HepG2 (cell line): ENCODE data around the gene CACNA1G. TPM values are rescaled to one million over a fixed set of nuclear protein-coding genes. Genes with fewer than 3 reads are reported as not detected.

Experiments
- EED ChIP-seq: sonication (generic); formaldehyde crosslinking; IDR thresholded peaks from 2 replicates; pipeline ENCODE4 v1.5.0; 2020; ENCODE audit warnings: mild to moderate bottlenecking, missing genetic modification reagents
- HNRNPL ChIP-seq: fragments of 200-400 bp; formaldehyde crosslinking; IDR thresholded peaks from 2 replicates; pipeline ENCODE4 v1.6.1; 2017; ENCODE audit warnings: mild to moderate bottlenecking, low read depth, low read length
- HOXD1 ChIP-seq: sonication (generic); formaldehyde crosslinking; IDR thresholded peaks from 2 replicates; pipeline ENCODE4 v1.5.0; 2020; ENCODE audit warnings: missing genetic modification reagents
- IKZF4 ChIP-seq: sonication (generic); formaldehyde crosslinking; IDR thresholded peaks from 2 replicates; pipeline ENCODE4 v1.5.1; 2020; ENCODE audit warnings: borderline replicate concordance, mild to moderate bottlenecking, low read depth, missing genetic modification reagents; ENCODE audit errors: not compliant biosample characterization
- MED1 ChIP-seq: sonication (generic); formaldehyde crosslinking; IDR thresholded peaks from 2 replicates; pipeline ENCODE4 v1.4.0; 2020; ENCODE audit warnings: missing genetic modification reagents
- POGZ ChIP-seq: sonication (generic); formaldehyde crosslinking; IDR thresholded peaks from 2 replicates; pipeline ENCODE4 v1.4.0; 2020; ENCODE audit warnings: mild to moderate bottlenecking, missing genetic modification reagents
- SKI ChIP-seq: fragments of 450-650 bp; IDR thresholded peaks from one replicate; pipeline ENCODE4 v1.6.1; 2018; ENCODE audit warnings: mild to moderate bottlenecking; ENCODE audit not compliant: partially characterized antibody
- SOX13 ChIP-seq, 3 experiments: fragments of 450-650 bp in 1 of 3; sonication (generic) in 1 of 3; formaldehyde crosslinking in 1 of 3; IDR thresholded peaks in 2 of 3; conservative IDR thresholded peaks in 1 of 3; 2 replicates each; pipeline versions ENCODE4 v1.5.0 to v1.6.1; 2016 to 2020; ENCODE audit warnings: antibody characterized with exemption in 1 of 3, mild to moderate bottlenecking in 1 of 3, missing compliant biosample characterization in 1 of 3, missing genetic modification reagents in 1 of 3, moderate library complexity in 1 of 3
- SPEN ChIP-seq: sonication (generic); formaldehyde crosslinking; IDR thresholded peaks from 2 replicates; pipeline ENCODE4 v1.5.1; 2020; ENCODE audit warnings: low read depth, mild to moderate bottlenecking, missing genetic modification reagents
- SSRP1 ChIP-seq: IDR thresholded peaks from 2 replicates; pipeline ENCODE4 v1.6.1; 2016; ENCODE audit warnings: control low read depth
- ZFP41 ChIP-seq: sonication (generic); formaldehyde crosslinking; IDR thresholded peaks from 2 replicates; pipeline ENCODE4 v1.4.0; 2020; ENCODE audit warnings: mild to moderate bottlenecking, missing genetic modification reagents, borderline replicate concordance
- ZNF232 ChIP-seq: sonication (generic); formaldehyde crosslinking; IDR thresholded peaks from 2 replicates; pipeline ENCODE4 v1.4.0; 2020; ENCODE audit warnings: missing genetic modification reagents, borderline replicate concordance
- ZNF292 ChIP-seq: sonication (generic); formaldehyde crosslinking; IDR thresholded peaks from 2 replicates; pipeline ENCODE4 v1.8.1; 2022; ENCODE audit warnings: mild to moderate bottlenecking, low read depth, missing genetic modification reagents, borderline replicate concordance
- ZNF331 ChIP-seq: sonication (generic); formaldehyde crosslinking; IDR thresholded peaks from 2 replicates; pipeline ENCODE4 v1.4.0; 2020; ENCODE audit warnings: missing genetic modification reagents
- ZNF496 ChIP-seq: sonication (generic); formaldehyde crosslinking; IDR thresholded peaks from 2 replicates; pipeline ENCODE4 v1.8.1; 2023; ENCODE audit warnings: mild to moderate bottlenecking, moderate library complexity, missing genetic modification reagents; ENCODE audit not compliant: insufficient replicate concordance
- ZNF720 ChIP-seq: sonication (generic); formaldehyde crosslinking; IDR thresholded peaks from 2 replicates; pipeline ENCODE4 v1.4.0; 2020; ENCODE audit warnings: missing genetic modification reagents
- ZNF788 ChIP-seq: sonication (generic); formaldehyde crosslinking; IDR thresholded peaks from 2 replicates; pipeline ENCODE4 v1.5.0; 2020; ENCODE audit warnings: mild to moderate bottlenecking, missing genetic modification reagents, borderline replicate concordance
- polyA plus RNA-seq, 8 experiments: library from polyadenylated mRNA; depleted of rRNA in 3 of 8; stranded (reverse) in 7 of 8; unstranded in 1 of 8; fragments of >200 nt; fragmentation: Illumina TruSeq in 4 of 8; extraction: Trizol in 4 of 8; gene quantifications; 2 replicates each; pipeline versions ENCODE4 v1.2.1 to v1.2.3, GENCODE V29; 2011 to 2016; ENCODE audit warnings: low read depth in 4 of 8, missing spikeins in 1 of 8, mixed read lengths in 1 of 8; ENCODE audit not compliant: insufficient read depth in 1 of 8
- total RNA-seq, 5 experiments: library from RNA; depleted of rRNA; stranded (reverse); fragments of >200 nt; fragmentation: Illumina TruSeq; extraction: Trizol; gene quantifications; 2 replicates each; pipeline ENCODE4 v1.2.3, GENCODE V29; 2016; ENCODE audit warnings: low read depth in 1 of 5
- TF ChIP-seq, protein P1 (sequence below): sonication (generic); formaldehyde crosslinking; IDR thresholded peaks from 2 replicates; pipeline ENCODE4 v1.5.0; 2020; ENCODE audit warnings: mild to moderate bottlenecking, missing genetic modification reagents, borderline replicate concordance
- TF ChIP-seq, protein P2 (sequence below): sonication (generic); formaldehyde crosslinking; IDR thresholded peaks from 2 replicates; pipeline ENCODE4 v1.5.1; 2020; ENCODE audit warnings: missing genetic modification reagents, mild to moderate bottlenecking, borderline replicate concordance
- TF ChIP-seq, protein P3 (sequence below): sonication (generic); formaldehyde crosslinking; IDR thresholded peaks from 2 replicates; pipeline ENCODE4 v1.5.0; 2020; ENCODE audit warnings: mild to moderate bottlenecking, missing genetic modification reagents

CACNA1G gene
- total and polyA plus RNA-seq, 2 of the 13 experiments (the other 11 are each of a cell fraction or from before 2014, with no cell fraction given), result 0.02 TPM; not detected in 1

DNA sequence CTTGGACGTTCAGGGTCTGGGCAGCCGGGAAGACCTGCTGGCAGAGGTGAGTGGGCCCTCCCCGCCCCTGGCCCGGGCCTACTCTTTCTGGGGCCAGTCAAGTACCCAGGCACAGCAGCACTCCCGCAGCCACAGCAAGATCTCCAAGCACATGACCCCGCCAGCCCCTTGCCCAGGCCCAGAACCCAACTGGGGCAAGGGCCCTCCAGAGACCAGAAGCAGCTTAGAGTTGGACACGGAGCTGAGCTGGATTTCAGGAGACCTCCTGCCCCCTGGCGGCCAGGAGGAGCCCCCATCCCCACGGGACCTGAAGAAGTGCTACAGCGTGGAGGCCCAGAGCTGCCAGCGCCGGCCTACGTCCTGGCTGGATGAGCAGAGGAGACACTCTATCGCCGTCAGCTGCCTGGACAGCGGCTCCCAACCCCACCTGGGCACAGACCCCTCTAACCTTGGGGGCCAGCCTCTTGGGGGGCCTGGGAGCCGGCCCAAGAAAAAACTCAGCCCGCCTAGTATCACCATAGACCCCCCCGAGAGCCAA lies 65.6 kb downstream of the CACNA1G start (continued):
- TF ChIP-seq HNRNPL, result peak; percentile 73; the same call in 1 of the 2 replicates
- peak; percentile 82; the same call in 1 of the 2 replicates for TF ChIP-seq HOXD1
- peak; percentile 80; the same call in 1 of the 2 replicates for TF ChIP-seq ZFP41 (CRISPR knock-in tag)
- TF ChIP-seq ZNF496 (CRISPR knock-in tag), result no peak
- peak; percentile 77; the same call in 1 of the 2 replicates for TF ChIP-seq EED (CRISPR knock-in tag)
- TF ChIP-seq SKI, result peak; percentile 11
- peak; percentile 34; the same call in 1 of the 2 replicates for TF ChIP-seq MED1
- TF ChIP-seq ZNF331 (CRISPR knock-in tag), result peak; percentile 61; the same call in 1 of the 2 replicates
- TF ChIP-seq, protein P1, sequence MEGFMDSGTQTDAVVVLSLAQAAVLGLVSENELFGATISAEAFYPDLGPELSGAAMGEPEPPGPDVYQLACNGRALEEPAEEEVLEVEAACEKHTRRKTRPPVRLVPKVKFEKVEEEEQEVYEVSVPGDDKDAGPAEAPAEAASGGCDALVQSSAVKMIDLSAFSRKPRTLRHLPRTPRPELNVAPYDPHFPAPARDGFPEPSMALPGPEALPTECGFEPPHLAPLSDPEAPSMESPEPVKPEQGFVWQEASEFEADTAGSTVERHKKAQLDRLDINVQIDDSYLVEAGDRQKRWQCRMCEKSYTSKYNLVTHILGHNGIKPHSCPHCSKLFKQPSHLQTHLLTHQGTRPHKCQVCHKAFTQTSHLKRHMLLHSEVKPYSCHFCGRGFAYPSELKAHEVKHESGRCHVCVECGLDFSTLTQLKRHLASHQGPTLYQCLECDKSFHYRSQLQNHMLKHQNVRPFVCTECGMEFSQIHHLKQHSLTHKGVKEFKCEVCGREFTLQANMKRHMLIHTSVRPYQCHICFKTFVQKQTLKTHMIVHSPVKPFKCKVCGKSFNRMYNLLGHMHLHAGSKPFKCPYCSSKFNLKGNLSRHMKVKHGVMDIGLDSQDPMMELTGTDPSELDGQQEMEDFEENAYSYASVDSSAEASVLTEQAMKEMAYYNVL (CRISPR knock-in tag), result peak; percentile 68; the same call in 1 of the 2 replicates
- TF ChIP-seq SOX13 (IDR thresholded peaks at IDR 0.05), result no peak
- TF ChIP-seq SOX13 (CRISPR knock-in tag; conservative IDR thresholded peaks at IDR 0.05 in 1 of 2, IDR thresholded peaks at IDR 0.05 in 1 of 2), result 0 out of 4 replicates have a peak, but pooled peaks of 1 of the 2 experiments have one; percentile 25
- peak; percentile 59; the same call in 1 of the 2 replicates for TF ChIP-seq SPEN
- TF ChIP-seq, protein P2, sequence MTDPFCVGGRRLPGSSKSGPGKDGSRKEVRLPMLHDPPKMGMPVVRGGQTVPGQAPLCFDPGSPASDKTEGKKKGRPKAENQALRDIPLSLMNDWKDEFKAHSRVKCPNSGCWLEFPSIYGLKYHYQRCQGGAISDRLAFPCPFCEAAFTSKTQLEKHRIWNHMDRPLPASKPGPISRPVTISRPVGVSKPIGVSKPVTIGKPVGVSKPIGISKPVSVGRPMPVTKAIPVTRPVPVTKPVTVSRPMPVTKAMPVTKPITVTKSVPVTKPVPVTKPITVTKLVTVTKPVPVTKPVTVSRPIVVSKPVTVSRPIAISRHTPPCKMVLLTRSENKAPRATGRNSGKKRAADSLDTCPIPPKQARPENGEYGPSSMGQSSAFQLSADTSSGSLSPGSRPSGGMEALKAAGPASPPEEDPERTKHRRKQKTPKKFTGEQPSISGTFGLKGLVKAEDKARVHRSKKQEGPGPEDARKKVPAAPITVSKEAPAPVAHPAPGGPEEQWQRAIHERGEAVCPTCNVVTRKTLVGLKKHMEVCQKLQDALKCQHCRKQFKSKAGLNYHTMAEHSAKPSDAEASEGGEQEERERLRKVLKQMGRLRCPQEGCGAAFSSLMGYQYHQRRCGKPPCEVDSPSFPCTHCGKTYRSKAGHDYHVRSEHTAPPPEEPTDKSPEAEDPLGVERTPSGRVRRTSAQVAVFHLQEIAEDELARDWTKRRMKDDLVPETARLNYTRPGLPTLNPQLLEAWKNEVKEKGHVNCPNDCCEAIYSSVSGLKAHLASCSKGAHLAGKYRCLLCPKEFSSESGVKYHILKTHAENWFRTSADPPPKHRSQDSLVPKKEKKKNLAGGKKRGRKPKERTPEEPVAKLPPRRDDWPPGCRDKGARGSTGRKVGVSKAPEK (CRISPR knock-in tag), result no peak
- TF ChIP-seq IKZF4, result peak; percentile 48
- TF ChIP-seq, protein P3, sequence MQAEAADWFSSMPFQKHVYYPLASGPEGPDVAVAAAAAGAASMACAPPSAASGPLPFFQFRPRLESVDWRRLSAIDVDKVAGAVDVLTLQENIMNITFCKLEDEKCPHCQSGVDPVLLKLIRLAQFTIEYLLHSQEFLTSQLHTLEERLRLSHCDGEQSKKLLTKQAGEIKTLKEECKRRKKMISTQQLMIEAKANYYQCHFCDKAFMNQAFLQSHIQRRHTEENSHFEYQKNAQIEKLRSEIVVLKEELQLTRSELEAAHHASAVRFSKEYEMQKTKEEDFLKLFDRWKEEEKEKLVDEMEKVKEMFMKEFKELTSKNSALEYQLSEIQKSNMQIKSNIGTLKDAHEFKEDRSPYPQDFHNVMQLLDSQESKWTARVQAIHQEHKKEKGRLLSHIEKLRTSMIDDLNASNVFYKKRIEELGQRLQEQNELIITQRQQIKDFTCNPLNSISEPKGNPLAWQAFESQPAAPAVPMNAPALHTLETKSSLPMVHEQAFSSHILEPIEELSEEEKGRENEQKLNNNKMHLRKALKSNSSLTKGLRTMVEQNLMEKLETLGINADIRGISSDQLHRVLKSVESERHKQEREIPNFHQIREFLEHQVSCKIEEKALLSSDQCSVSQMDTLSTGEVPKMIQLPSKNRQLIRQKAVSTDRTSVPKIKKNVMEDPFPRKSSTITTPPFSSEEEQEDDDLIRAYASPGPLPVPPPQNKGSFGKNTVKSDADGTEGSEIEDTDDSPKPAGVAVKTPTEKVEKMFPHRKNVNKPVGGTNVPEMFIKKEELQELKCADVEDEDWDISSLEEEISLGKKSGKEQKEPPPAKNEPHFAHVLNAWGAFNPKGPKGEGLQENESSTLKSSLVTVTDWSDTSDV (CRISPR knock-in tag), result peak; percentile 73; the same call in 1 of the 2 replicates
- TF ChIP-seq ZNF292 (CRISPR knock-in tag), result 0 out of 2 replicates have a peak, but pooled peaks have one; percentile 26
- TF ChIP-seq SSRP1 (CRISPR knock-in tag), result peak; percentile 69; the same call in 1 of the 2 replicates
- peak; percentile 21; the same call in 1 of the 2 replicates for TF ChIP-seq POGZ (CRISPR knock-in tag)
- 0 out of 2 replicates have a peak, but pooled peaks have one; percentile 40 for TF ChIP-seq ZNF232
- TF ChIP-seq ZNF788 (CRISPR knock-in tag), result 0 out of 2 replicates have a peak, but pooled peaks have one; percentile 47
- TF ChIP-seq ZNF720, result no peak
